OCI-LY1 (cell line): ENCODE data around the gene STAT4.

Source experiments
- H2AFZ ChIP-seq: fragments of 200-600 bp; sonication (generic), shearing (Covaris generic); 2 replicates; pipeline ENCODE4 v1.6.0; 2014; ENCODE audit warnings: antibody characterized with exemption, mild to moderate bottlenecking, low read length
- H3F3A ChIP-seq: fragments of 200-600 bp; sonication (generic), shearing (Covaris generic); 2 replicates; pipeline ENCODE4 v1.6.0; 2014; ENCODE audit warnings: mild to moderate bottlenecking, antibody characterized with exemption, low read length, moderate library complexity; ENCODE audit not compliant: insufficient read depth
- H3K27ac ChIP-seq: fragments of 200-600 bp; sonication (generic); 2 replicates; pipeline ENCODE4 v1.5.1; 2014; ENCODE audit warnings: low read length, mixed run types, mild to moderate bottlenecking, low read depth; ENCODE audit not compliant: poor library complexity, severe bottlenecking
- H3K27me3 ChIP-seq: fragments of 200-600 bp; sonication (generic); 2 replicates; pipeline ENCODE4 v1.6.0; 2014; ENCODE audit warnings: antibody characterized with exemption, mild to moderate bottlenecking, low read length, moderate library complexity; ENCODE audit not compliant: insufficient read depth
- H3K36me3 ChIP-seq: fragments of 200-600 bp; sonication (generic); 2 replicates; pipeline ENCODE4 v1.6.1; 2014; ENCODE audit warnings: mild to moderate bottlenecking, antibody characterized with exemption, low read length, moderate library complexity, mixed read lengths; ENCODE audit not compliant: insufficient read depth
- H3K4me1 ChIP-seq: fragments of 200-600 bp; sonication (generic); 2 replicates; pipeline ENCODE4 v1.5.1; 2014; ENCODE audit warnings: mild to moderate bottlenecking, low read length, moderate library complexity; ENCODE audit not compliant: insufficient read depth, severe bottlenecking
- H3K4me2 ChIP-seq: fragments of 200-600 bp; sonication (generic), shearing (Covaris generic); 2 replicates; pipeline ENCODE4 v1.6.1; 2014; ENCODE audit warnings: low read length
- H3K4me3 ChIP-seq: fragments of 200-600 bp; sonication (generic); 2 replicates; pipeline ENCODE4 v1.5.1; 2014; ENCODE audit warnings: low read length, low read depth, mild to moderate bottlenecking, mixed read lengths; ENCODE audit not compliant: poor library complexity, severe bottlenecking
- H3K79me2 ChIP-seq: fragments of 200-600 bp; shearing (Covaris generic); 2 replicates; pipeline ENCODE4 v1.6.1; 2016; ENCODE audit warnings: mixed run types, low read length, mixed read lengths; ENCODE audit not compliant: insufficient read depth
- H3K9ac ChIP-seq: fragments of 200-600 bp; sonication (generic), shearing (Covaris generic); 2 replicates; pipeline ENCODE4 v1.6.1; 2014; ENCODE audit warnings: mild to moderate bottlenecking, low read length, mixed read lengths
- H3K9me2 ChIP-seq: fragments of 200-600 bp; sonication (generic), shearing (Covaris generic); 2 replicates; pipeline ENCODE4 v1.6.1; 2014; ENCODE audit warnings: low read depth, mild to moderate bottlenecking, low read length, mixed read lengths
- H3K9me3 ChIP-seq: fragments of 200-600 bp; shearing (Covaris generic); 2 replicates; pipeline ENCODE4 v1.6.1; 2014; ENCODE audit warnings: low read length, mixed read lengths
- H4K20me1 ChIP-seq: fragments of 200-600 bp; sonication (generic), shearing (Covaris generic); 2 replicates; pipeline ENCODE4 v1.6.0; 2016; ENCODE audit warnings: mild to moderate bottlenecking, low read length; ENCODE audit not compliant: insufficient read depth
- CTCF ChIP-seq: fragments of 200-600 bp; sonication (generic), shearing (Covaris generic); IDR thresholded peaks from 2 replicates; pipeline ENCODE4 v1.5.1; 2017; ENCODE audit warnings: mild to moderate bottlenecking, antibody characterized with exemption, low read length, moderate library complexity, mixed read lengths
- EZH2 ChIP-seq: fragments of 200-600 bp; sonication (generic), shearing (Covaris generic); IDR thresholded peaks from 2 replicates; pipeline ENCODE4 v1.8.0; 2017; ENCODE audit warnings: borderline replicate concordance, mixed run types, mild to moderate bottlenecking, antibody characterized with exemption, low read length, moderate library complexity, mixed read lengths

Gene STAT4

DNA sequence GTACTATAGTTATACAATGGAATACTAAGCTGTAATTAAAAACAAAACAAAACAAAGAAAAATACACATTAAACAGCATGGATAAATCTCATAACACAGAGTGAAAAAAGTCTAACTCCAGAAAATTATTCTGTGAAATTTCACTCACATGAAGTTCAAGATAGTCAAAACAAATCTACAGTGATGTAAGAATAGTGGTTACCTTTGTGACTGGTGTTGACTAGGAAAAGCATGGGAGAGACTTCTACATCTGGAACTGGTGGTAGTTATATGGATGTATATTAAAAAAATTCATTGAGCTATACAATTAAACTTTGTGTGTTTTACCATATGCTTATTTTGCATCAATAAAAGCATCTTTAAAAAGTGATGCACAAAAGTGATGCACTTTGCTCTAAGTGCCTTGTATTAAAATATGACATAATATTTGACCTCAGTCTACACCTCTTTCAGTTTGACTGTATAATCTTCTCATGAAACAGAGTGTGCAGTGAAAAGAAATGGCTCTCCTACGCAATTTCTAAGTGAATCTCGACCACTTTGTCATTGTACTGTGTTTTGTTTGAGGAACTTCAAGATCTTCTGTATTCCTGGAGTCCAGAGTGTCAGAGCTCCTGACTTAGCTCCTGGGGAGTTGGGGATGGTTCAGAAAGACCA, 28.0 kb downstream of the STAT4 start:
- H3F3A ChIP-seq = no peaks in the 10 kb centered on the region
- H4K20me1 ChIP-seq = no peaks in the 10 kb centered on the region
- H3K79me2 ChIP-seq = no peaks in the 10 kb centered on the region
- no peaks in the 10 kb centered on the region for H3K9me3 ChIP-seq
- no peaks in the 10 kb centered on the region for H3K9me2 ChIP-seq
- H2AFZ ChIP-seq = no peak overlapping the region
- no peak overlapping the region for H3K27ac ChIP-seq
- no peak overlapping the region for H3K9ac ChIP-seq
- H3K27me3 ChIP-seq = no peaks in the 10 kb centered on the region
- no peak overlapping the region for H3K4me3 ChIP-seq
- TF ChIP-seq CTCF (no peak), EZH2 (no peak)
- no peaks in the 10 kb centered on the region for H3K4me1 ChIP-seq
- no peak overlapping the region for H3K4me2 ChIP-seq
- no peaks in the 10 kb centered on the region for H3K36me3 ChIP-seq

GRCh38 chr2:191117341-191117740, 33.5 kb downstream of the STAT4 start:
- H3K9me2 ChIP-seq = no peaks in the 10 kb centered on the region
- no peak overlapping the region for H3K27ac ChIP-seq
- H3K4me1 ChIP-seq = no peaks in the 10 kb centered on the region
- no peaks in the 10 kb centered on the region for H3K9me3 ChIP-seq
- H3F3A ChIP-seq = no peaks in the 10 kb centered on the region
- TF ChIP-seq EZH2 (no peak), CTCF (no peak)
- H3K27me3 ChIP-seq = no peaks in the 10 kb centered on the region
- H2AFZ ChIP-seq = no peak overlapping the region
- no peaks in the 10 kb centered on the region for H3K36me3 ChIP-seq
- H3K4me2 ChIP-seq = no peak overlapping the region
- no peak overlapping the region for H3K4me3 ChIP-seq
- no peak overlapping the region for H3K9ac ChIP-seq
- H4K20me1 ChIP-seq = no peaks in the 10 kb centered on the region
- H3K79me2 ChIP-seq = no peaks in the 10 kb centered on the region

DNA sequence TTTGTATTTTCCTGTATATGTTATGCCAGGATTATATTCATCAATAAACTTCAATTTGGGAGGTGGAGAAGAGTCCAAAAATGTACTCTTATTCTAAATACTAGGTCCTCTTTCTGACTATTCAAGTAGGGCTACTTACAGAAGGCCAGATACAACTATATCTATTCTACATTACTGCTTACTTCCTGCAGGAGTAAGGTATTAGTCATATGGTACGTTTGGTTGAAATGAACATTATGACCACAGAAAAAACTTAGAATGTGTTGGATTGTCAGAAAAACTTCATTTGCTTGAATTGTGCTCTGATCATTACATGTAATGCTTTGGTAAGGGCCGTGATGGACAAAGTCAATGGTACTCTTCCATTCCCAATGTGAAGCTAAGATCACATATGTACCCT, 35.0 kb downstream of the STAT4 start:
- Histone ChIP-seq H3K9me2 (no peaks in the 10 kb centered on the region), H3K27me3 (no peaks in the 10 kb centered on the region), H3K9me3 (no peaks in the 10 kb centered on the region), H3K36me3 (no peaks in the 10 kb centered on the region), H3K9ac (no peak overlapping the region), H3K4me2 (no peak overlapping the region), H3F3A (no peaks in the 10 kb centered on the region), H4K20me1 (no peaks in the 10 kb centered on the region), H3K4me1 (no peaks in the 10 kb centered on the region), H3K4me3 (no peak overlapping the region), H3K27ac (no peak overlapping the region), H2AFZ (no peak overlapping the region), H3K79me2 (no peaks in the 10 kb centered on the region)
- TF ChIP-seq CTCF = no peak
